ENCODE results near the gene TCF15. TPM values are rescaled to one million over a fixed set of nuclear protein-coding genes. Genes with fewer than 3 reads are reported as not detected.
A peak's percentile ranks its signal among the peaks of the same experiment; 100 is the strongest.

The TCF15 gene
- total and polyA plus RNA-seq, 2 of the 4 experiments (the other 2 are of a cell fraction), result not detected

- H3K4me3 ChIP-seq (ENCODE audit: insufficient read depth, low read depth, low read length), result no peak overlapping the region
- in situ Hi-C loops (cut with MboI; ENCODE audit: low sequenced_read_pairs) (no loop called here), dilution Hi-C loops (cut with HindIII; ENCODE audit: low sequenced_read_pairs, unreplicated experiment) (no loop called here), intact Hi-C loops (cut with micrococcal nuclease) (no loop called here)
- H4K8ac ChIP-seq (ENCODE audit: low read depth in 2 of 2, low read length in 2 of 2), result no peak overlapping the region
- no peak overlapping the region for H3K14ac ChIP-seq (replicated peaks; ENCODE audit: low read depth, low read length)
- no peak overlapping the region for H2AK9ac ChIP-seq (replicated peaks; ENCODE audit: low read depth, low read length, poor library complexity)
- H4K5ac ChIP-seq (ENCODE audit: low read depth, low read length), result no peak overlapping the region
- ChIA-PET POLR2A (ENCODE audit: unreplicated experiment) (no interaction called here), CTCF (interaction anchor here (0.5 to 0.7 kb wide), 2 partner anchors 9 to 358 kb away, joined by 3 to 4 read pairs; no protein-coding TSS in a partner anchor)
- no peak overlapping the region for H2AFZ ChIP-seq (replicated peaks; ENCODE audit: low read length, poor library complexity)
- no peak overlapping the region for H3K4ac ChIP-seq (ENCODE audit: low read depth, low read length)
- ATAC-seq (ENCODE audit: low read depth), result no peak
- BruUV-seq (replicated peaks), result no TSS peak
- DNase-seq, result peak; percentile 4
- no peak overlapping the region for H3K27ac ChIP-seq (ENCODE audit: insufficient read depth, low read length)
- no peaks in the 10 kb centered on the region for H4K20me1 ChIP-seq (ENCODE audit: insufficient read depth, low read length)
- H3K36me3 ChIP-seq (ENCODE audit: control insufficient read depth, insufficient read depth, low read length), result no peaks in the 10 kb centered on the region
- H2BK20ac ChIP-seq (ENCODE audit: low read depth, low read length), result no peak overlapping the region
- H2BK5ac ChIP-seq (ENCODE audit: low read depth, low read length, poor library complexity, severe bottlenecking), result no peak overlapping the region
- H4K91ac ChIP-seq (ENCODE audit: insufficient read depth, low read depth, low read length), result no peak overlapping the region
- no peak for TF ChIP-seq RFX5 (IDR thresholded peaks at IDR 0.05; ENCODE audit: low read depth, low read length)
- TF ChIP-seq BHLHE40 (IDR thresholded peaks at IDR 0.05; ENCODE audit: low read depth, low read length), result no peak
- TF ChIP-seq NFE2L2 (IDR thresholded peaks at IDR 0.05; ENCODE audit: low read depth, low read length), result no peak
- no peak for TF ChIP-seq MXI1 (IDR thresholded peaks at IDR 0.05; ENCODE audit: borderline replicate concordance, low read depth, low read length)
- TF ChIP-seq, protein P1, sequence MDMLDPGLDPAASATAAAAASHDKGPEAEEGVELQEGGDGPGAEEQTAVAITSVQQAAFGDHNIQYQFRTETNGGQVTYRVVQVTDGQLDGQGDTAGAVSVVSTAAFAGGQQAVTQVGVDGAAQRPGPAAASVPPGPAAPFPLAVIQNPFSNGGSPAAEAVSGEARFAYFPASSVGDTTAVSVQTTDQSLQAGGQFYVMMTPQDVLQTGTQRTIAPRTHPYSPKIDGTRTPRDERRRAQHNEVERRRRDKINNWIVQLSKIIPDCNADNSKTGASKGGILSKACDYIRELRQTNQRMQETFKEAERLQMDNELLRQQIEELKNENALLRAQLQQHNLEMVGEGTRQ (IDR thresholded peaks at IDR 0.05; ENCODE audit: low read depth, low read length), result no peak
- TF ChIP-seq MAZ (IDR thresholded peaks at IDR 0.05; ENCODE audit: borderline replicate concordance, low read depth, low read length), result no peak
- no peak for TF ChIP-seq CHD1 (IDR thresholded peaks at IDR 0.05; ENCODE audit: low read depth, low read length)
- TF ChIP-seq, protein P2, sequence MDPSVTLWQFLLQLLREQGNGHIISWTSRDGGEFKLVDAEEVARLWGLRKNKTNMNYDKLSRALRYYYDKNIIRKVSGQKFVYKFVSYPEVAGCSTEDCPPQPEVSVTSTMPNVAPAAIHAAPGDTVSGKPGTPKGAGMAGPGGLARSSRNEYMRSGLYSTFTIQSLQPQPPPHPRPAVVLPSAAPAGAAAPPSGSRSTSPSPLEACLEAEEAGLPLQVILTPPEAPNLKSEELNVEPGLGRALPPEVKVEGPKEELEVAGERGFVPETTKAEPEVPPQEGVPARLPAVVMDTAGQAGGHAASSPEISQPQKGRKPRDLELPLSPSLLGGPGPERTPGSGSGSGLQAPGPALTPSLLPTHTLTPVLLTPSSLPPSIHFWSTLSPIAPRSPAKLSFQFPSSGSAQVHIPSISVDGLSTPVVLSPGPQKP (IDR thresholded peaks at IDR 0.05; ENCODE audit: borderline replicate concordance, low read depth, low read length), result no peak
- TF ChIP-seq RAD21 (IDR thresholded peaks at IDR 0.05; ENCODE audit: low read length), result no peak
- TF ChIP-seq RCOR1 (IDR thresholded peaks at IDR 0.05; ENCODE audit: insufficient replicate concordance, low read length), result no peak
- no peak for TF ChIP-seq MAFK (IDR thresholded peaks at IDR 0.05; ENCODE audit: low read depth, low read length)
- TF ChIP-seq FOS (IDR thresholded peaks at IDR 0.05; ENCODE audit: low read depth, low read length), result no peak
- TF ChIP-seq CEBPB (IDR thresholded peaks at IDR 0.05; ENCODE audit: low read depth, low read length), result no peak
- TF ChIP-seq CTCF (conservative IDR thresholded peaks at IDR 0.05; ENCODE audit: low read depth, low read length), result no peak
- TF ChIP-seq POLR2A (IDR thresholded peaks at IDR 0.05; ENCODE audit: low read depth, low read length), result no peak
- no peak for TF ChIP-seq SMC3 (IDR thresholded peaks at IDR 0.05; ENCODE audit: low read depth, low read length)
- no peak overlapping the region for H3K56ac ChIP-seq (ENCODE audit: extremely low read depth, insufficient read depth, low read length)
- no peak overlapping the region for H3K18ac ChIP-seq (ENCODE audit: low read depth, low read length)
- H3K4me2 ChIP-seq (ENCODE audit: low read depth, low read length), result no peak overlapping the region
- no peak overlapping the region for H3K9ac ChIP-seq (ENCODE audit: low read depth, low read length)
- no peaks in the 10 kb centered on the region for H3K4me1 ChIP-seq (ENCODE audit: control insufficient read depth, insufficient read depth, low read length)
- no peaks in the 10 kb centered on the region for H3K79me1 ChIP-seq (ENCODE audit: low read depth in 1 of 2, low read length in 2 of 2)
- WGBS, 2 experiments (ENCODE audit: extremely low coverage in 2 of 2, insufficient read length in 1 of 2), result 24% methylated on average over 3 of the region's 5 CpGs; no CpG with 5 or more reads in 1 of the 2 experiments
- peaks cover 26% of the 10 kb centered on the region for H3K27me3 ChIP-seq (ENCODE audit: control insufficient read depth, insufficient read depth, low read length)
- no peak overlapping the region for H2BK15ac ChIP-seq (ENCODE audit: low read depth, low read length)
- no peak overlapping the region for H3K23ac ChIP-seq (ENCODE audit: low read depth, low read length)
- H3K9me1 ChIP-seq (ENCODE audit: insufficient read depth, low read length), result no peaks in the 10 kb centered on the region
- H2BK120ac ChIP-seq (ENCODE audit: low read depth, low read length), result no peak overlapping the region
- no peak overlapping the region for H2AK5ac ChIP-seq (ENCODE audit: low read depth, low read length)
- peaks cover 5% of the 10 kb centered on the region for H3K9me3 ChIP-seq (ENCODE audit: control insufficient read depth, insufficient read depth, low read length)
Observed at GRCh38 chr20:621125-621756, 11.1 kb upstream of the TCF15 start.

All from IMR-90 (cell line).